HEK293T (cell line): Measurements from ENCODE around the gene CCL4L2.

Experiments used
- ELF4 ChIP-seq: fragments of 450-650 bp; IDR thresholded peaks from 2 replicates; pipeline ENCODE4 v1.6.1; 2017; ENCODE audit warnings: antibody characterized with exemption
- FOXA1 ChIP-seq: fragments of 450-650 bp; IDR thresholded peaks from 2 replicates; pipeline ENCODE4 v1.6.1; 2016; ENCODE audit warnings: mild to moderate bottlenecking
- PKNOX1 ChIP-seq: fragments of 450-650 bp; IDR thresholded peaks from 2 replicates; pipeline ENCODE4 v1.6.1; 2016
- SP1 ChIP-seq: fragments of 450-650 bp; IDR thresholded peaks from 2 replicates; pipeline ENCODE4 v1.6.1; 2017
- SUZ12 ChIP-seq: fragments of 450-650 bp; IDR thresholded peaks from 2 replicates; pipeline ENCODE4 v1.6.1; 2016; ENCODE audit warnings: mild to moderate bottlenecking

DNA sequence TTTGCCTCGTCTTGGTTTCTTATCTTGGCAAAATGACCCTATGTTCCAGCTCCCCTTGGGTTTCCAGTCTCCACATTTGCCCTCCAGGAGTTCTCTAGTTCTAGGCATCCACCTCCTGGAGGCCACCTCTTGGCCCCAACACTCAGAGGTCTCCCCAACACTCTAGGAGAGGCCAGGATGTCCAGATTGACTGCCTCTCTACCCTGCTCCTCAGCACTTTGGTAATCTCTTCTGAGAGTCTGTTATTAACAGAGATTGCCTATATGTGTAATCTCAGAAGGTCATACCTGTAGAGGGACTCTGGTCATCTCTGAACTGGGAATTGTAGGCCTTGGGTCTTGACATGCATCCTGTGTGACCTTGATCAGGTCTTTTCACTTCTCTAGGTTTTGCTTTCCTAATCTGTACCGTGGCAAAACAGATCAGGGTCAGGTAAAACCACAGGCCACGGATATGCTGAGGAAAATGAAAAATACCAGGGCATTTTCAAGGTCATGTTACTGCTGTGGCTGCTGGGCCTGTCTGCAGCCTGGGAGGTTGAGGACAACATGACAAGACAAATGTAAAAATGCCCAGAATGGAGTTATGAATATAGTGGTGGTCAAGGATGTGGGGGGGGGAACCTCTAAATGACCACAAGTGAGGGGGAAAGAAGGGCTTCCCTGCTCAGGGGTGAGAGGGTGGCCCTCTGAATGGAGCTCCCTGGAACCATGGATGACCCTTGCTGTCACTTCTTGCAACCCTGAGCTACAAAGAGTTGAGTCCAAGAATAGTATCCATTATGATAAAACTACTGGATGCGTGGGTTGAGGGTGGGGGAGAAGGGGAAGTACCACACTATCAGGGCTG lies 5.0 kb upstream of the CCL4L2 start:
- TF ChIP-seq ELF4 (no peak), SUZ12 (no peak), SP1 (no peak), FOXA1 (no peak), PKNOX1 (no peak)
